ENCODE data around the gene CAMK1D.

CAMK1D gene

GRCh38 chr10:12877150-12877549, 527.8 kb downstream of the CAMK1D start:
- Histone ChIP-seq H3K27ac (no peak overlapping the region), H3K27me3 (ENCODE audit: insufficient read depth, low read depth, severe bottlenecking) (no peaks in the 10 kb centered on the region), H3K36me3 (no peaks in the 10 kb centered on the region), H3K4me3 (ENCODE audit: low read depth, low read length) (no peak overlapping the region), H3K9me3 (ENCODE audit: severe bottlenecking) (no peaks in the 10 kb centered on the region)
- DNase-seq = no peak
- TF ChIP-seq CTCF (IDR thresholded peaks at IDR 0.05; ENCODE audit: low read depth, low read length) = no peak

GRCh38 chr10:12880423-12880822, 531.1 kb downstream of the CAMK1D start:
- no peak for TF ChIP-seq CTCF (IDR thresholded peaks at IDR 0.05; ENCODE audit: low read depth, low read length)
- H3K36me3 ChIP-seq = no peaks in the 10 kb centered on the region
- no peaks in the 10 kb centered on the region for H3K27me3 ChIP-seq (ENCODE audit: insufficient read depth, low read depth, severe bottlenecking)
- no peaks in the 10 kb centered on the region for H3K9me3 ChIP-seq (ENCODE audit: severe bottlenecking)
- DNase-seq = no peak
- H3K27ac ChIP-seq = no peak overlapping the region
- no peak overlapping the region for H3K4me3 ChIP-seq (ENCODE audit: low read depth, low read length)

- Histone ChIP-seq H3K36me3 (no peaks in the 10 kb centered on the region), H3K27ac (no peak overlapping the region), H3K27me3 (ENCODE audit: insufficient read depth, low read depth, severe bottlenecking) (no peaks in the 10 kb centered on the region), H3K4me3 (ENCODE audit: low read depth, low read length) (no peak overlapping the region), H3K9me3 (ENCODE audit: severe bottlenecking) (no peaks in the 10 kb centered on the region)
- no peak for DNase-seq
- no peak for TF ChIP-seq CTCF (IDR thresholded peaks at IDR 0.05; ENCODE audit: low read depth, low read length)
Measured at GRCh38 chr10:12884851-12885250, 535.5 kb downstream of the CAMK1D start.

All from WERI-Rb-1 (cell line).